ENCODE results near the gene TREM2. TPM values are rescaled to one million over a fixed set of nuclear protein-coding genes. Genes with fewer than 3 reads are reported as not detected.

The TREM2 gene
- polyA plus RNA-seq, 1 donor from 2014 or later, result not detected

GRCh38 chr6:41150671-41151070 lies 12.2 kb downstream of the TREM2 start:
- TF ChIP-seq TAF1 (IDR thresholded peaks at IDR 0.05; ENCODE audit: low read depth), result no peak
- no peak for TF ChIP-seq CTCF (IDR thresholded peaks at IDR 0.05; ENCODE audit: poor library complexity, severe bottlenecking)
- no peak for TF ChIP-seq EP300 (conservative IDR thresholded peaks at IDR 0.05; ENCODE audit: poor library complexity, severe bottlenecking)
- no peak for TF ChIP-seq POLR2AphosphoS5 (IDR thresholded peaks at IDR 0.05)
- no peak for TF ChIP-seq MXI1 (conservative IDR thresholded peaks at IDR 0.05; ENCODE audit: poor library complexity, severe bottlenecking)
- no peak for TF ChIP-seq EZH2 (IDR thresholded peaks at IDR 0.05; ENCODE audit: borderline replicate concordance, insufficient read depth, low read length, poor library complexity, severe bottlenecking)
- no peak for TF ChIP-seq SMC3 (conservative IDR thresholded peaks at IDR 0.05; ENCODE audit: poor library complexity)
- TF ChIP-seq RAD21 (conservative IDR thresholded peaks at IDR 0.05), result no peak
- no peak for TF ChIP-seq REST (IDR thresholded peaks at IDR 0.05; ENCODE audit: borderline replicate concordance)
- H2AFZ ChIP-seq (ENCODE audit: low read depth, low read length), result no peak overlapping the region

GRCh38 chr6:41147917-41148316 lies 15.0 kb downstream of the TREM2 start:
- no peak overlapping the region for H3K9ac ChIP-seq (ENCODE audit: low read length)
- no peaks in the 10 kb centered on the region for H3K36me3 ChIP-seq (ENCODE audit: insufficient read depth, low read length)
- no peaks in the 10 kb centered on the region for H4K20me1 ChIP-seq (ENCODE audit: insufficient read depth)
- H3K4me3 ChIP-seq (ENCODE audit: low read length), result no peak overlapping the region
- no peak overlapping the region for H3K4me2 ChIP-seq (ENCODE audit: low read length)
- no peaks in the 10 kb centered on the region for H3K27me3 ChIP-seq (ENCODE audit: insufficient read depth, low read depth, low read length)
- no peaks in the 10 kb centered on the region for H3K9me3 ChIP-seq (ENCODE audit: low read length)
- H3K9me2 ChIP-seq (ENCODE audit: insufficient read depth, low read length), result no peaks in the 10 kb centered on the region
- H3K27ac ChIP-seq (ENCODE audit: low read length), result no peak overlapping the region
- H3F3A ChIP-seq (ENCODE audit: insufficient read depth, low read length, poor library complexity, severe bottlenecking), result no peaks in the 10 kb centered on the region
- no peaks in the 10 kb centered on the region for H3K79me2 ChIP-seq (replicated peaks; ENCODE audit: insufficient read depth, low read length)
- no peak overlapping the region for H2AFZ ChIP-seq (ENCODE audit: low read depth, low read length)
- TF ChIP-seq RAD21 (conservative IDR thresholded peaks at IDR 0.05) (no peak), EP300 (conservative IDR thresholded peaks at IDR 0.05; ENCODE audit: poor library complexity, severe bottlenecking) (no peak), EZH2 (IDR thresholded peaks at IDR 0.05; ENCODE audit: borderline replicate concordance, insufficient read depth, low read length, poor library complexity, severe bottlenecking) (no peak), REST (IDR thresholded peaks at IDR 0.05; ENCODE audit: borderline replicate concordance) (no peak), POLR2AphosphoS5 (IDR thresholded peaks at IDR 0.05) (no peak), TAF1 (IDR thresholded peaks at IDR 0.05; ENCODE audit: low read depth) (no peak), MXI1 (conservative IDR thresholded peaks at IDR 0.05; ENCODE audit: poor library complexity, severe bottlenecking) (no peak), SMC3 (conservative IDR thresholded peaks at IDR 0.05; ENCODE audit: poor library complexity) (no peak), CTCF (IDR thresholded peaks at IDR 0.05; ENCODE audit: poor library complexity, severe bottlenecking) (no peak)

More at GRCh38 chr6:41150671-41151070, 12.2 kb downstream of the TREM2 start:
- Histone ChIP-seq H3K4me2 (ENCODE audit: low read length) (no peak overlapping the region), H3K79me2 (replicated peaks; ENCODE audit: insufficient read depth, low read length) (no peaks in the 10 kb centered on the region), H3K9me3 (ENCODE audit: low read length) (no peaks in the 10 kb centered on the region), H3F3A (ENCODE audit: insufficient read depth, low read length, poor library complexity, severe bottlenecking) (no peaks in the 10 kb centered on the region), H3K27me3 (ENCODE audit: insufficient read depth, low read depth, low read length) (no peaks in the 10 kb centered on the region), H3K9ac (ENCODE audit: low read length) (no peak overlapping the region), H3K4me3 (ENCODE audit: low read length) (no peak overlapping the region), H3K27ac (ENCODE audit: low read length) (no peak overlapping the region), H3K9me2 (ENCODE audit: insufficient read depth, low read length) (no peaks in the 10 kb centered on the region), H3K36me3 (ENCODE audit: insufficient read depth, low read length) (no peaks in the 10 kb centered on the region), H4K20me1 (ENCODE audit: insufficient read depth) (no peaks in the 10 kb centered on the region)
